Measurements from ENCODE around the gene INTS1.
A peak's percentile ranks its signal among the peaks of the same experiment; 100 is the strongest.

Gene INTS1

DNA sequence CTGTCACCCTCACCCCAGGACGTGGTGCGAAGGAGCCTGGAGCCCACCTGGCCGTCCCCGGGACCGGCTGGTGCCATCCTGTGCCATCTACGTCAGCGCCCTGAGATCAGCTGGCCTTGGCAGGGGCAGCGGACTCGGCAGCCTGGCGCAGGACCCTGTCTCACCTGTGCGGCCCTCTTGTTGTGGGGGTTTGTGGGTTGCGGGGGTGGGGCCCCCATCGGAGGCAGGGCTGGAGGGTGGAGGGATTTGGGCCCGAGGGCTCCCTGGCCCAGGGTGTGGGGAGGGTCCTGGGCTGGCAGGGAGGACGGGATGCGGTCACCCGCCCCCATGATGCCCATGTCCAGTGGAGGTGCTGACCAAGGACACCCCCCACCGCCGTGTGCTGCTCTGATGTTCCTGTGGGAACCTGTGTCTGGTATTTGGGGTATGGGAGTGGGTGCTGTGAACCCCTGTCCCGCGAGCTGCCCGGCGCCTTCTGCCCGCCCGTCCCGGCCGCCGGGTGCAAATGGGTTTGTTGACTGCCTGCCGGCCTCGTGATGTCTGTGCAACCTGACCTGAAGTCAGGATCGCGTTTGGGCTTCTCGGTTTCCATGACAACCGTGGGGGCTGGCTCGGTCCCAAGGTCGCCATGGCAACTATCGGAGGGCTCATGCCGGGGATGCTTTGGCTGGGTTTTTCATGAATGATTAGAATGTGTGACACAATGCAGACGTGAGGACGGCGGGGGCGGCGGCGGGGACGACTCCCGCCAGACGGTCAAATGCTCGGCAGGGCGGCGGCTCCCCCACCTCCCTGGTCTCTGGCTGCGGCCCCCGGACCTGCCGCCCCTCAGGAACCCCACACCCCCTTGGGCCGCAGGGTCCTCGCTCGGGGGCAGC, 33.6 kb upstream of the INTS1 start:
- no peaks in the 10 kb centered on the region for H3K9me3 ChIP-seq (ENCODE audit: control extremely low read depth in 1 of 5, control insufficient read depth in 4 of 5, insufficient read depth in 2 of 5, low read depth in 1 of 5, low read length in 4 of 5)
- peak overlapping the region in 1 of 2 experiments; percentile 43 for H3K27ac ChIP-seq (ENCODE audit: insufficient read depth in 1 of 2, low read depth in 1 of 2, low read length in 2 of 2, poor library complexity in 1 of 2, severe bottlenecking in 2 of 2)
- CTCF ChIA-PET, result interaction anchor here (1.4 to 11.1 kb wide), 2 partner anchors 20 to 29 kb away, joined by 6 to 150 read pairs; partner anchors contain the start of gene INTS1
- peaks cover 3 to 95% (median 53%) of the 10 kb centered on the region in 4 experiments for H3K36me3 ChIP-seq (ENCODE audit: control insufficient read depth in 4 of 4, insufficient read depth in 4 of 4, low read length in 3 of 4)
- POLR2A ChIA-PET, result no interaction called here
- 90% methylated on average over 40 of the region's 56 CpGs for WGBS (ENCODE audit: insufficient coverage)
- peak in 2 of 3 donors; percentile 66 to 68 for DNase-seq
- H3K4me1 ChIP-seq (ENCODE audit: control extremely low read depth in 1 of 4, control insufficient read depth in 4 of 4, insufficient read depth in 4 of 4, low read length in 3 of 4), result peaks cover 0 to 36% (median 21%) of the 10 kb centered on the region in 4 experiments
- H3K4me3 ChIP-seq (ENCODE audit: control insufficient read depth in 1 of 7, extremely low read depth in 1 of 7, insufficient read depth in 4 of 7, low read depth in 2 of 7, low read length in 6 of 7), result no peak overlapping the region
- H3K27me3 ChIP-seq (replicated peaks in 2 of 5; ENCODE audit: control insufficient read depth in 4 of 5, insufficient read depth in 5 of 5, low read length in 4 of 5), result no peaks in the 10 kb centered on the region

DNA sequence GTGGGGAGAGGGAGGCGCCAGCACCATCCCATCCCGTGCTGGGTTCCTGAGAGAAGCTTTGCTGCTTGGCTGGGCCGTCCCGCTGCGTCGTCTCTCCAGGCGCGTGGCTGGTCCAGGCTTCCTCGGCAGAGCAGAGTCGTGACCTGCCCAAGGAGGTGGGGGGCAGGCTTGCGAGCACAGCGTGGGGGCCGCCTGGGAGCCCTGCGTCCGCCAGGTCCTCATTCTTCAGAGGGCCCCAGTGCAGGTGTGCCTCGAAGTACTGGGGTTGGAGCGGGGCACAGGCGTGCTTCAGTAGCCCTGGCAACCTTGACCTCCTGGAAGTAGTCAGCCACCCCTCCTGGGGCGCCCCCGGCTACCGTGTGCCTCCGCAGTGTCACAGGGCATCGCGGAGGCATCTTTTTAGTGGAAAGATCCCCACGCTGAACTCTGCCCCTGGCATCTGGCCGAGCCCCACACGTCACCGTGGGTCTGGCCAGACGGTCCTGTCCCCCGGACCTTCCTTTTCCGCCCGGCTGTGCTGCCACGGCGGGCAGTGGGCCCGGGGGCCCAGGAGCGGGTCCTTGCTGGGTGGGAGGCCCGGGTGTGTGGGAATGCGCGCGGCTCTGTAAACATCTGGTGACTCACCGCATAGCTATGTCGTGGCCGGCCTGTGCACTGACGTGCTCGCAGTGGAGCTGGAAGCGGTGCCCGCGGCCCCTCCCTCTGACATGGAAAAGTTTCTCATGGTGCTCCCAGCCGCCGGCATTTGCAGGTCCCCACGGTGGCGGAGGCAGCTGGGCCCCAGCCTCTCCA, 32.8 kb upstream of the INTS1 start:
- Histone ChIP-seq H3K36me3 (ENCODE audit: control insufficient read depth in 4 of 4, insufficient read depth in 4 of 4, low read length in 3 of 4) (peaks cover 3 to 88% (median 46%) of the 10 kb centered on the region in 4 experiments), H3K4me3 (ENCODE audit: control insufficient read depth in 1 of 7, extremely low read depth in 1 of 7, insufficient read depth in 4 of 7, low read depth in 2 of 7, low read length in 6 of 7) (no peak overlapping the region)
- CTCF ChIA-PET, result interaction anchor here (3.1 to 11.1 kb wide), 2 partner anchors 11 to 28 kb away, joined by 11 to 150 read pairs; partner anchors contain the start of gene INTS1

DNA sequence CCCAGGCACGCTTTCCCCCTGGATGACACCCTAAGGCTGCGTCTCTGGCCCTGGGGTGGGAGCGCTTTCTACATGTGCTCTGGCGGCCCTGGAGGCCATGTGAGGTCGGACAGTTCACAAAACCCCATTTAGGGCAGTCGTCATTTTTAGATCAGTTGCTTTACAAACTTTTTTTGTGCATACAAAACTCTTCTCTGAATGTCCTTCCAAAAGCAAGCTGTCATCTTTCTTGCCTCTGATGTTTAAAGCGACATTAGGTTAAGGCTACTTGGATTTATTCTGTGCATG, 32.2 kb upstream of the INTS1 start:
- peaks cover 3 to 83% (median 43%) of the 10 kb centered on the region in 4 experiments for H3K36me3 ChIP-seq (ENCODE audit: control insufficient read depth in 4 of 4, insufficient read depth in 4 of 4, low read length in 3 of 4)
- POLR2A ChIA-PET, result no interaction called here
- peaks cover 2 to 48% (median 35%) of the 10 kb centered on the region in 4 experiments for H3K4me1 ChIP-seq (ENCODE audit: control extremely low read depth in 1 of 4, control insufficient read depth in 4 of 4, insufficient read depth in 4 of 4, low read length in 3 of 4)
- no peak overlapping the region for H3K4me3 ChIP-seq (ENCODE audit: control insufficient read depth in 1 of 7, extremely low read depth in 1 of 7, insufficient read depth in 4 of 7, low read depth in 2 of 7, low read length in 6 of 7)
- H3K27me3 ChIP-seq (replicated peaks in 2 of 5; ENCODE audit: control insufficient read depth in 4 of 5, insufficient read depth in 5 of 5, low read length in 4 of 5), result no peaks in the 10 kb centered on the region
- H3K27ac ChIP-seq (ENCODE audit: insufficient read depth in 1 of 2, low read depth in 1 of 2, low read length in 2 of 2, poor library complexity in 1 of 2, severe bottlenecking in 2 of 2), result no peak overlapping the region
- no peak for DNase-seq
- 93% methylated on average over 7 of the region's 7 CpGs for WGBS (ENCODE audit: insufficient coverage)
- CTCF ChIA-PET, result interaction anchor here (3.1 to 11.1 kb wide), 2 partner anchors 12 to 27 kb away, joined by 11 to 150 read pairs; partner anchors contain the start of gene INTS1
- H3K9me3 ChIP-seq (ENCODE audit: control extremely low read depth in 1 of 5, control insufficient read depth in 4 of 5, insufficient read depth in 2 of 5, low read depth in 1 of 5, low read length in 4 of 5), result no peaks in the 10 kb centered on the region

More for the DNA sequence above, 32.8 kb upstream of the INTS1 start:
- Histone ChIP-seq H3K27ac (ENCODE audit: insufficient read depth in 1 of 2, low read depth in 1 of 2, low read length in 2 of 2, poor library complexity in 1 of 2, severe bottlenecking in 2 of 2) (peak overlapping the region in 1 of 2 experiments; percentile 43), H3K27me3 (replicated peaks in 2 of 5; ENCODE audit: control insufficient read depth in 4 of 5, insufficient read depth in 5 of 5, low read length in 4 of 5) (no peaks in the 10 kb centered on the region), H3K4me1 (ENCODE audit: control extremely low read depth in 1 of 4, control insufficient read depth in 4 of 4, insufficient read depth in 4 of 4, low read length in 3 of 4) (peaks cover 2 to 44% (median 30%) of the 10 kb centered on the region in 4 experiments), H3K9me3 (ENCODE audit: control extremely low read depth in 1 of 5, control insufficient read depth in 4 of 5, insufficient read depth in 2 of 5, low read depth in 1 of 5, low read length in 4 of 5) (no peaks in the 10 kb centered on the region)
- POLR2A ChIA-PET, result interaction anchor here (0.5 kb wide), 1 partner anchor 29 kb away, joined by 6 read pairs; no protein-coding TSS in a partner anchor
- DNase-seq, result no peak
- 90% methylated on average over 47 of the region's 52 CpGs for WGBS (ENCODE audit: insufficient coverage)

DNA sequence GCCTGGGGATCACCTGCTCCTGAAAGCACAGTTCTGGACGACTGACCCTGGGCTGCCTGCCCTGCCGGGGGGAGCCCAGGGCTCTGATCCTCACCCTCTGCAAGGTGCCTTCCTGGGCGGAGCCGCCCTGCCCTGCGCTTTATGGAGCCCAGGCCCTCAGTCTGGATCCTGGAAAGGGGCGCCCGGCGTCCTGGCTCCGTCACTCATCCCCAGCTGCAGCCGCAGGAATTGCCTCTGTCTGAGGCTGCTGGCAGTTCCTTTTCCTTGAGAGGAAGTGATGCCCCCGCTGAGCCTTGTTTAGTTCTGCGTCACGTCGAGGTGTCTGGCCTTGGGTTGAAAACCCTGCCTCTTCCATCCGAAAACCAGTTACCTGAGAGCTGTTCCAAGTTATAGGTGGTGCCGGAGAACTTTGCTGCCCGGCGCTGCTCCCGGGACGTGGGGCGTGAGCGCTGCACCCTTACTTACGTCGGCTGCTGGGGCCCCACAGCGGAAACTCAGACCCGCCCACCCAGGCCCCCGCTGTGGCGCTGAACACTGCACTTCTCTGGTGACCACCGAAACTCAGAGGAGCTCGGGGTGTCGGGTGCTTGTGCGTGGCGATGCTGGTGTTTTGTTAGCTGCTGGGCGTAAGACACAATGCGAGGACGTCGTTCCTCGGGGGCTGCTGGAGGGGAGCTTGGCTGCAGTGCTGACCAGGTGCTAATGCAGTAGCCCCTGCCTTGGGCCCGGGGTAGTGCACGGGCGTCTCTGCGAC, 31.7 kb upstream of the INTS1 start:
- H3K36me3 ChIP-seq (ENCODE audit: control insufficient read depth in 4 of 4, insufficient read depth in 4 of 4, low read length in 3 of 4), result peaks cover 2 to 77% (median 39%) of the 10 kb centered on the region in 4 experiments
- WGBS (ENCODE audit: insufficient coverage), result 83% methylated on average over 35 of the region's 42 CpGs
- peaks cover 2 to 48% (median 38%) of the 10 kb centered on the region in 4 experiments for H3K4me1 ChIP-seq (ENCODE audit: control extremely low read depth in 1 of 4, control insufficient read depth in 4 of 4, insufficient read depth in 4 of 4, low read length in 3 of 4)
- POLR2A ChIA-PET, result no interaction called here
- DNase-seq, result peak in 1 of 3 donors; percentile 32
- no peaks in the 10 kb centered on the region for H3K27me3 ChIP-seq (replicated peaks in 2 of 5; ENCODE audit: control insufficient read depth in 4 of 5, insufficient read depth in 5 of 5, low read length in 4 of 5)
- H3K27ac ChIP-seq (ENCODE audit: insufficient read depth in 1 of 2, low read depth in 1 of 2, low read length in 2 of 2, poor library complexity in 1 of 2, severe bottlenecking in 2 of 2), result no peak overlapping the region
- H3K4me3 ChIP-seq (ENCODE audit: control insufficient read depth in 1 of 7, extremely low read depth in 1 of 7, insufficient read depth in 4 of 7, low read depth in 2 of 7, low read length in 6 of 7), result no peak overlapping the region
- CTCF ChIA-PET, result interaction anchor here (3.1 to 11.1 kb wide), 3 partner anchors 8 to 27 kb away, joined by 11 to 150 read pairs (median 14); partner anchors contain the start of gene INTS1
- no peaks in the 10 kb centered on the region for H3K9me3 ChIP-seq (ENCODE audit: control extremely low read depth in 1 of 5, control insufficient read depth in 4 of 5, insufficient read depth in 2 of 5, low read depth in 1 of 5, low read length in 4 of 5)

DNA sequence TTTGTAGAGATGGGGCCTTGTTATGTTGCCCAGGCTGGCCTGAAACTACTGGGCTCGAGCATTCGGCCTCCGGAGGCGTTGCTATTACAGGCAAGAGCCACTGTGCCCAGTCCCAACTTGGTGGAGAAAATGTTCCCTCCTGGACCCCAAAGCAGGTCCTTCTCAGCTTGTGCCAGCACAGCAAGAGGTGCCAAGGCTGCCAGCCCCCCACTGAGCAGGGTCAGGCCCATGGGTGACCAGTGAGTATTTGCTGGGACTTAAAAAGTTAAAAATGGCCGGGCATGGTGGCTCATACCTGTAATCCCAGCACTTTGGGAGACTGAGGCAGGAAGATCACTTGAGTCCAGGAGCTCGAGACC, 30.9 kb upstream of the INTS1 start:
- WGBS (ENCODE audit: insufficient coverage), result 83% methylated on average over 5 of the region's 6 CpGs
- Histone ChIP-seq H3K9me3 (ENCODE audit: control extremely low read depth in 1 of 5, control insufficient read depth in 4 of 5, insufficient read depth in 2 of 5, low read depth in 1 of 5, low read length in 4 of 5) (no peaks in the 10 kb centered on the region), H3K4me1 (ENCODE audit: control extremely low read depth in 1 of 4, control insufficient read depth in 4 of 4, insufficient read depth in 4 of 4, low read length in 3 of 4) (peaks cover 2 to 51% (median 40%) of the 10 kb centered on the region in 4 experiments), H3K36me3 (ENCODE audit: control insufficient read depth in 4 of 4, insufficient read depth in 4 of 4, low read length in 3 of 4) (peaks cover 0 to 70% (median 34%) of the 10 kb centered on the region in 4 experiments), H3K27me3 (replicated peaks in 2 of 5; ENCODE audit: control insufficient read depth in 4 of 5, insufficient read depth in 5 of 5, low read length in 4 of 5) (no peaks in the 10 kb centered on the region), H3K27ac (ENCODE audit: insufficient read depth in 1 of 2, low read depth in 1 of 2, low read length in 2 of 2, poor library complexity in 1 of 2, severe bottlenecking in 2 of 2) (no peak overlapping the region), H3K4me3 (ENCODE audit: control insufficient read depth in 1 of 7, extremely low read depth in 1 of 7, insufficient read depth in 4 of 7, low read depth in 2 of 7, low read length in 6 of 7) (no peak overlapping the region)
- POLR2A ChIA-PET, result no interaction called here
- no peak for DNase-seq
- CTCF ChIA-PET, result interaction anchor here (0.9 to 11.1 kb wide), 4 partner anchors 8 to 26 kb away, joined by 3 to 150 read pairs (median 12); partner anchors contain the start of gene INTS1

DNA sequence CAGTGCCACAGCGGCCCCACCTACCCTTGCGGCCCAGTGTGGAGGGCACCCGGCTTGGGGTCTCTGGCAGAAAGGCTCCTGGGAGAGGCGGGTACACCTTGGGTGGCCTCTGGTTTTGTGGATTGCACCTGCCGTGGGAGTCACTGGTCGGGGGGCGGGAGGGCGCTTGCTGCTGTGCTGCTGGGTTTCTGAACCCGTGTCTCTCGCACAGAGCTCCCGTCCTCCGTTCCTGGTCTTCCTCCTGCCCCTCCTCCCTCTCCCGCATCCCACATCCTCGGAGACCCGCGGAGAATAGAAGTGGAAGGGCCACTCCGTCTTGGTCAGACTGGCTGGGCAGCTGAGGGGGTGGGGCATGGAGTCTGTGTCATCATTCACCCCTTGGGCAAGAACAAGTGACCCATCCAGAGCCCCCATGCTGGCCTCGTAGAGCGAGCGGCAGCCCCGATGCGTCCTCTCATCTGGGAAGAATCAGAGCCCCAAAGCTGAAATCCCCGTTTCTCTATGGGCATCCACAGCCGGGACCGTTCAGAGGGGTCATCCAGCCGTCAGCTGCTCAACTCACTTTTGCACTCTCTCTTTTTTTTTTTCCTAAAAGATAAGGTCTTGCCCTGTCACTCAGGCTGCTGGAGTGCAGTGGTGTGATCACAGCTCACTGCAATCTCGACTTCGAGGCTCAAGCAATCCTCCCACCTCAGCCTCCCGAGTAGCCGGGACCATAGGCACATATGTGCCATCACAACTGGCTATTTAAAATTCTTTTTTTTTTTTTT, 30.3 kb upstream of the INTS1 start:
- H3K27me3 ChIP-seq (replicated peaks in 2 of 5; ENCODE audit: control insufficient read depth in 4 of 5, insufficient read depth in 5 of 5, low read length in 4 of 5), result no peaks in the 10 kb centered on the region
- H3K4me1 ChIP-seq (ENCODE audit: control extremely low read depth in 1 of 4, control insufficient read depth in 4 of 4, insufficient read depth in 4 of 4, low read length in 3 of 4), result peaks cover 2 to 56% (median 46%) of the 10 kb centered on the region in 4 experiments
- peak overlapping the region in 1 of 2 experiments; percentile 87 for H3K27ac ChIP-seq (ENCODE audit: insufficient read depth in 1 of 2, low read depth in 1 of 2, low read length in 2 of 2, poor library complexity in 1 of 2, severe bottlenecking in 2 of 2)
- peaks cover 0 to 64% (median 30%) of the 10 kb centered on the region in 4 experiments for H3K36me3 ChIP-seq (ENCODE audit: control insufficient read depth in 4 of 4, insufficient read depth in 4 of 4, low read length in 3 of 4)
- H3K4me3 ChIP-seq (ENCODE audit: control insufficient read depth in 1 of 7, extremely low read depth in 1 of 7, insufficient read depth in 4 of 7, low read depth in 2 of 7, low read length in 6 of 7), result peak overlapping the region in 2 of 7 experiments; percentile 89 to 96
- POLR2A ChIA-PET, result interaction anchor here (1.2 to 2.7 kb wide), 2 partner anchors 23 to 28 kb away, joined by 3 to 27 read pairs; no protein-coding TSS in a partner anchor
- H3K9me3 ChIP-seq (ENCODE audit: control extremely low read depth in 1 of 5, control insufficient read depth in 4 of 5, insufficient read depth in 2 of 5, low read depth in 1 of 5, low read length in 4 of 5), result no peaks in the 10 kb centered on the region
- DNase-seq, result no peak
- CTCF ChIA-PET, result interaction anchor here (0.9 to 11.1 kb wide), 6 partner anchors 9 to 28 kb away, joined by 3 to 150 read pairs (median 10); partner anchors contain the start of gene INTS1
- 92% methylated on average over 22 of the region's 30 CpGs for WGBS (ENCODE audit: insufficient coverage)
